HG02870 (cell line): Measurements from ENCODE around the gene RND3.

Experiments used
- ATAC-seq: cut with Tn5 transposase; IDR thresholded peaks from one replicate; pipeline ENCODE4 v1.9.1; 2021; ENCODE audit warnings: mild to moderate bottlenecking, moderate library complexity; ENCODE audit not compliant: unreplicated experiment

RND3 gene

GRCh38 chr2:150476809-150477302 is 10.6 kb downstream of the RND3 start:
- no peak for ATAC-seq

GRCh38 chr2:150476286-150476685 is 11.2 kb downstream of the RND3 start:
- ATAC-seq = no peak

DNA sequence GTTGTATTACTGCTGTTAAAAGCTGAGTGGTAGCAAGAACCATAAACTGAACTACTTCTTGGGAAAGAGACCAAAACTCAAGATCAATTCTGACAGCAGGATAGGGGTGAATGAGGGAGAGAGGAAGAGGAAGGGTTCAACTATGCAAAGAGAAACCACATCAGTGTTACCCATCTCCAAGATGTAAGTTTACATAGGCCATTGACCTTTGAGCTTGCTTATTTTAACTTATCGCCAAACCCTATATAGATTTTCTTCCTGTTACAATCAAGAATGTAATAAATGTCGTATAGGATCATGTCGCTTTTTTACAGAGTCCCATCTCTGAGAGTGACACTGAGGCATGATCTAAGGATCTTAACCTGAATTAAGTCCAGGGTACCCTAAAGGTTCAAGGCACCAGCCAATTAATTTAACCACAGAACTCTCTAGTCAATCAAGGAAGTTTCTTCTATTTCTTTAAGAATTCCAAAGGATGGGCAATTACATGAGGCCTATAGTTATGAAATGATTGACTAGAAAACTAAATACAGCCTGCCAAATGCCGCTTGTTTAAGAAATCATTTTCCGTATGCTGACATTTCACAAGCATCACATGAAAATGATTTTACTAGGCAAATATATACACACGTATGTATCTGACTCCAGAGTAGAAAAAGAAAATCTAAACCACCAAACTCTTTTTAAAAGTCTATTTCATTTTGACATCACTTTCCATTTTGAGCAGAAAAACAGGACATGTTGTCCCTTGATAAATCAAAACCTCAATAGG is 11.8 kb downstream of the RND3 start:
- ATAC-seq = no peak

DNA sequence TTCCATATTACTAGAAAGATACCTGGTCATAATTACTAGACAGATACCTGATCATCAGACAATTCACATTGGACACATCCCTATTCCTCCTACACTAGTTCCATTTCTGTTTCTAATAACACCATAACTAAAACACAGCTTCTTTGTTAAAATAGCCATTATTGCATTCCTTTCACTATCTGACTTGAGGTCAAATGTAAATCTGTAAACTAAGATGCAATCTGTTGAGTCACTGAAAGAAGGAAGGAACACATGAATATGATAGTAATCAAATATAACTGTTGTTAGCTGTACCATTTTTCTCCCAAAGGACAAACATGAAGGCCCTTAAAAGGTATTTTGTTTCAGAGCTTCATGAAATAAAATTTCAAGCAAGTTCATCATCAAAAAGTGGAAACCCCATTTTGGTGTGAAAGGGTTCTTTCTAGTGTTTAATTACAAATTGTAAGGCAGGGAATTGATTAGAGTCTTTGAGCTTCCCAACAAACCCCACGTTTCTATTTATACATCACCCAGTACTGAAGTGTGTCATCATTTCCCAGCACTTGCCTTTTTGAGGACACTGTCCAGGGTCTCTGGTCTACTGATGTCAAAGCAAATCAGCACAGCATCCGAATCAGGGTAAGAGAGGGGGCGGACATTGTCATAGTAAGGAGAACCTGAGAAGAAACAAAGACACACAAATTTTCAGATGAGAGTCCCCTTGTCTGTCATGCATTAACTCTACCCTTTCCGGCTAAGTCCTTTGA is 13.0 kb downstream of the RND3 start:
- ATAC-seq = no peak

DNA sequence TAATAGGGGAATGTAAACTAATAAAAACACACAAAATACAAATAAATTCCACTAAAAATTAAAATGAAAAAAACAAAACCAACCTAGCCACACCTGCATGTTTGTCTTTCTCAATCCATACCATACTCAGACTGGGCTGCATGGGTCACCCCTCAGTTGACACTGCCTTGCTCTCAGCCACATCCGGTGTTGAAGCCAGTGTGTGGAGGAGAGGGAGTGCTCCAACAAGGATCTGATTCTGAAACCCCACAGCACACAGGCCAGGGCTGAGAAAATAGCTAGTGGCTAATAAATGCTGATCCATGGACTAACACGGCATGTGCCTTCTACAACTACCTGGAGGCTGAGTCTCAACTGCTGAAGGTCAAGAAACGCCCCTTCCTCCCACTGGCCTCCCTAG is 13.7 kb downstream of the RND3 start:
- no peak for ATAC-seq

GRCh38 chr2:150472511-150472899 is 15.0 kb downstream of the RND3 start:
- ATAC-seq = no peak

DNA sequence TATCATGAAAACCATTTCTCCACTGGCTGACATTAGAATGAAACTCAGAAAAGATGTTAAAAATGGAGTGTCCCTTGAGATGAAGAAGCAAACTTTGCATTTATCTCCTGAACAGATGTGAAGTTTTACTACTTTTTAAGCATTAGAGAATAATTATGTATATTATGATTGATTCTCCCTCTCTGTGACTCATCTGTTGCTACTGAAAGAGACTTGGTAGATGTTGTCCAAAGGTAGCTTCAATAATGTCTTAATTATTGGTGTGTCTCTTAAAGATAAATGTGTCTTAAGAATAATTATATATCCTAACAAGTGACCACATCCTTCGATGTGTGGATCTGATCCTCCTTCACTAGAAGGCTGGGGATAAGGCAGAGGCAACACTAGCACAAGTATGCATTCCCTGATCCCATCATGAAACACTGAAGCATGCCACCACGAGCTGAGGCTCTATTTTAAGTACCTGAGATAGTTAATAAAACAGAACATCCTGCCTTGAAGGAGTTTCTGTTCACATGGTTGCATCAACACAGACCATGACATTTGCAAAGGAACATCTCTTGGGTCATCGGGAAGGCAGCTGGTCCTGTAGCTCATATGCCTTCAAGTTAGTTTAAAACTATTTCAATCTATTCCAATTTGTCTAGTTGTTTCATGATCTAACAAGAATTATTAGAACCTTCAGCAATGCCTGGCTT is 15.5 kb downstream of the RND3 start:
- no peak for ATAC-seq

GRCh38 chr2:150470435-150470834 is 17.0 kb downstream of the RND3 start:
- no peak for ATAC-seq

- ATAC-seq = no peak
These were observed 17.7 kb downstream of the RND3 start for GRCh38 chr2:150469706-150470274.

DNA sequence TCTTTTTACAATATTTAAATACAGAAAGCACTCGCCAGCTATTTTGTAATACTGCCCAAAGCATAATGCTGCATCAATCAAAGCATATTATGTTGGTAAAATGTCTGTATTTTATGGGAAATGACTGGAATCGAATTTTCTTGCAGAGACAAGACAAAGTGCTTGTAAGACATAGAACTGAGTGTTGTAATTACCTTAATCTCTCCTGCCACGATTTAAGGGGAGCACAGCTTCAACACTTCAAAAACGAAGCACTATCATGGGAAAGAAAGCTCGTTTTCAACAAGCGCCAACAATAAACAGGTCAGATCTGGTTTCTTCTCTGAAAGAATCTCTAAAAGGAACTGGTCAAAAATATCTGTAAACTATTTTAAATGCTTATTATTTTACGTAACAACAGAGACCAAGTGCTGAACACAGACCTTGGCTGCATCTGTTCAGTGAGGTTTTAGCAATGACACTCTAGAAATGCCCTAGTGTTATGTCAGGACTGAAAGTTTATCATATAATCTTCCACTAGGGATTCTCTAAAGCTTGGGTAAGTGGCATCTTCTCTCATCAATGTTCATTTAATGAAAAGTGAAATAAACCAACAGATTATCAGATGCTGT is 19.0 kb downstream of the RND3 start:
- no peak for ATAC-seq

GRCh38 chr2:150467621-150467963 is 19.9 kb downstream of the RND3 start:
- no peak for ATAC-seq

DNA sequence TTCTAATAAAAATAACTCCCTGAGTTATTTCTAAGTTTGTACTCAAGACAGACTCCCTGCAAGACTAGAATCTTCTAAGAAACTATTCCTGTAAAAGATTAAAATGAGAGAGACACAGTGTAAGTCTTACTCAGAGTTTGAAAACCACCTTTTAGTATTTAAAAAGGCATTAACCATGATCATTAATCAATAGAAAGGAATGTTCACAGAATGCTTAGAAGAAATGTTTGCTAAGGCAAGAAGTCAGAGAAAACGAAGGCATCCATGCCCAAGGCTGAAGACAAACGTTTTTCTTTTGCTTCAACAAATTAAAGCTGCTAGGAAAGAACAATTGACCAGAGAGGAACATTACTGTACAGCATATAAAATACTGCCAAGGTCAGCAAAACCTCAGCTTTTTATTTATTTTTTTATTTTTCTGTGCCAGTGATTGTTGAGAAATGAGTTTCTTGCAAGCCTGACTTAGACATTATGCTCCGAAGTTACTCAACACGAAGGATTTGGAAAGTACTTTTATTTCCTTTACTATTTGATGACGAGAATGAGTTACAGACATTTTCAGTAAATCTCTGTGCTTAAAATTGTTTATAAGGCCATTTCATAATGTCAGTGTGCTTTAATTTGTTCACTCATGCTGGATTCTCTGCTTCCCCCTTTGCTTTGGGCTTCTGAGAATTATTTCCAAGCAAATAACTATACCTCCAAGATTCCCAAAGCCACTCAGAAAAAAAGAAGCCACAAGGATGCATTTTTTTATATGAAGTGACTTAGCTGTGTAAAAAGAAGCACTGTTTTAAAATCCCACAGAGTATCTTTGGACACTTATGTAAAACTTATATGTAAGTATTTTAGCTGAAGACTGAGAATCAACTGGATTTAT is 20.5 kb downstream of the RND3 start:
- ATAC-seq = no peak

DNA sequence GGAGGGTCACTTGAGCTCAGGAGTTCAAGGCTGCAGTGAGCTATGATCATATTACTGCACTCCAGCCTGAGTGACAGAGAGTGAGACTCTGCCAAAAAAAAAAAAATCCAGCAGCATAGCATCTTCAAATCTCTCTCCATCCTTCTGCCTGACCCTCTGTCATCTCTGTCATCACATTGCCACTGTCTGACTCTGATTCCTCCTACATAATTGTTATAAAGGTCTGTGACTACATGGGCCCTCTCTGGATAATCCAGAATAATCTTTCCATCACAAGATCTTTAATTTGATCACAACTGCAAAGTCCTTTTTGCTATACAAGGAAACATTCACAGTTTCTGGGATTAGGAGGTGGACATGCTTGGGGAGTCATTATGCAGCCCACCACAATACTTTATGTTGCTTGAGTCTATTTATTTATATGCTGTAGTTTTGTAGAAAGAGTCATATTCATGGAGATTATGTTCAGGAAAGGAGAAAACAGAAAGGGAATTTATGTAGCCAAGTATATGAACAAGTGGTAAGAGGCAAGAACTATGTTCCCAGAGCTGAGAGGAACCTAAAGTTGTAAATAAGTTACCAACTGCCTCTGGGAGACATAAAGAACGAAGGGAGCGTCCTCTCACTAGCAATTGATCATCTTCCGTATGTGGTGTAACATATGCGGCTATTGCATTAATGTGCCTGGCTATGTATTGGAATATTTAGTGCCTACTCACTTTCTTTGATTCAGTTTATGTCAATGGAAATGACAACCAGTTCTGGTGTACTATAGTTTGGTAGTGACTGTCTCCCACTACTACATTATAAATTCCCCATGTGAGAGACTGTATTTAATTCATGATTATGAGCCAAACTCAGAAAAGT is 21.5 kb downstream of the RND3 start:
- no peak for ATAC-seq

DNA sequence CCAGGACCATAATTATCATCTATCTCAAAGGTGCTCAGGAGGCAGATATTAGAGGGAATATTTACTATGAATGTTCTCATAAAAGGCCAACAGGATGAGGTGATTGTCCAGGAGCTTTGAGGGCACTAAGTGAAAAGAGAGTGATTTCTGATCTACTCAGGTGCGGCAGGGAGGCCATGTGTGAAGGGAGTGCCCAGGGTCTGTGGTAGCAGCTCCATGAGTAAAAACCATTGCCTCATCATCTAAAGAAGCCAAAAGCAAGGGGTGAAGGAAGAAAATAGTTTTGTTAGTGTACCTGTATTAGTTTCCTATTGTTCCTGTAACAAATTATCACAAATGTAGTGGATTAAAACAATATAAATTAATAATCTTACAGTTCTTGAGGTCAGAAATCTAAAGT is 22.5 kb downstream of the RND3 start:
- ATAC-seq = no peak

DNA sequence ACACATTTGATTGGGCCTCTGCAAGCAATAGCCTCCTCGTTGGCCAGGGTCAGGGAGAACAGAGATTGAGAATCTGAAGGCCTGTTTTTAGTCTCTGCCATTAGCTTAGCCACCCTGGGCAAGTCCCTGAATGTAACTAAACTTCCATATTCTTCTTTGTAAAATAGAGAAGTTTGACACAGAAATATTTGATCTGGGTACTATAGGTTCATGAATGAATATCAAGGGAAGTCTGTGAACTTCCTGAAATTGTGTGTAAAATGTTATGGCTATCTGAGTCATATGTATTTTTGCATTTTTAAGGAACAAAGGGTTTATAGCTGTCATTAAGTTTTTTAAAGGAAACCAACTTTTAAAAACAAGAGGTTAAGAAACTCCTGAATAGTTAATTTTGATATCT is 23.2 kb downstream of the RND3 start:
- ATAC-seq = no peak

DNA sequence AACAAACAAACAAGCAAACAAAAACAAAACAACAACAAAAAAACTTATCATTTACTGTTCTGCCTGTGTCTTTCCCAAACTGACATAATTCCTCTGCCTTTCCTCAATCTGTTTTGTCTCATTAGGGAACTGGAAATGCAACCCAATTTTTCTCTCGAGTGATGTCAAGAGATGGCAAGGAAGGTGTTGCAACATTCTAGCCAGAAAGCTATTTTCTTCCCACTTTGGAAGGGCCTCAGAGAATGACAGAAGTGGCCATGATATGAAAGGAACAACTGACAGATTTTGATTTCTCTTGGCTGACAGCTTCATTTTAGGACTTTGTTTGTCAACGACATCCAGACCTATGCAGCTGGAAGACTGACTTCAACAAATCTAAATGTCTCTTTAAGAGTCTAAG is 24.7 kb downstream of the RND3 start:
- ATAC-seq = no peak

DNA sequence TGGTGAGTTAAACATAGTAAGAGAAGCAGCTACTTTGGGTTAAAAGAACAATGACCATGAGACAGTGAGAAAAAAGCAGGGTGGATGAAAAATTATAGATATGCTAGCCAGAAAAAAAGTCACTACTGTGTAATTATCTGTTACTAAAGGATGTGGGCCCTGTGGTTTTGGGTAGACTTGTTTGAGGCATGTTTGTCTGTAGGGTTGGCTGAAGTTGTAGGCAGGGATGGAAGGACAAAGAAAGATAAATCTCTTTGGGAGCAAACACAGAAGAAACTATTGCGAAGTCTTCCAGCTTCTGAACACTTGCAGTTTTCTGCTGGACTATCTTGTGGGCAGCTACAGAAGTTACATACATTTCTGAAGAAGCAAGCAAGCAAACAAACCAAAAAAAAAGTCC is 28.2 kb downstream of the RND3 start:
- ATAC-seq = no peak

- no peak for ATAC-seq
These were observed 36.7 kb downstream of the RND3 start for GRCh38 chr2:150450765-150451164.

DNA sequence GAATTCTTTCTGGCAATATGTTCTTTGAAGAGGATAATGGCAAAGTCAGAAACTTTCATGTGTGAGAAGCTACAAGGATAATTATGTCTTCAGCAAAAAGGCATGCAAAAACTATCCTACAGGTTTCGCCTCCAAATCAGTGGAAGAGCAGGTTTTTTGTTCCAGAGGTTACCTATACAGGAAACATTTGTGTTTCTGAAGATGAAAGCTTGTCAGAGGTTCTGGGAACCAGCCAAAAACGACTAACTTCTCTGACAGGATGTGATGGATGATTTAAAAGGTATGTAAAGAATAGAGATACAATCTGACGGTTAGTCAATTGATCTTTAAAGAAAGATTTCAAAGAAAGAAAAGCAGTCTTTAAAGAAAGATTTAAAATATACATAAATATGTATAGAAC is 37.6 kb downstream of the RND3 start:
- no peak for ATAC-seq
